SK-N-SH treated with all-trans-retinoic acid at 6 μM for 48 hours (cell line): ENCODE results near the gene MRPL27.

Experiments
- ARNTL ChIP-seq: fragments of 450-650 bp; formaldehyde crosslinking; IDR thresholded peaks from 2 replicates; pipeline ENCODE4 v1.5.0; 2020; ENCODE audit warnings: low read depth, mild to moderate bottlenecking, moderate library complexity, borderline replicate concordance
- CREB5 ChIP-seq: fragments of 250-450 bp; sonication (Bioruptor Pico); IDR thresholded peaks from 2 replicates; pipeline ENCODE4 v1.5.1; 2020; ENCODE audit warnings: low read depth, mild to moderate bottlenecking, moderate library complexity
- ESRRG ChIP-seq: fragments of 250-450 bp; sonication (Bioruptor Pico); IDR thresholded peaks from 2 replicates; pipeline ENCODE4 v1.6.1; 2021; ENCODE audit warnings: mild to moderate bottlenecking
- PPARA ChIP-seq: fragments of 250-450 bp; sonication (Bioruptor Pico); IDR thresholded peaks from 2 replicates; pipeline ENCODE4 v1.5.0; 2020; ENCODE audit warnings: mild to moderate bottlenecking, borderline replicate concordance
- SNAI2 ChIP-seq: fragments of 250-450 bp; sonication (Bioruptor Pico); IDR thresholded peaks from 2 replicates; pipeline ENCODE4 v1.5.0; 2020; ENCODE audit warnings: mild to moderate bottlenecking, moderate library complexity
- TCF4 ChIP-seq: fragments of 250-450 bp; sonication (Bioruptor Pico); IDR thresholded peaks from 2 replicates; pipeline ENCODE4 v1.8.0; 2021; ENCODE audit warnings: mild to moderate bottlenecking, moderate library complexity, borderline replicate concordance
- TSHZ2 ChIP-seq: fragments of 250-450 bp; sonication (Bioruptor Pico); IDR thresholded peaks from 2 replicates; pipeline ENCODE4 v1.5.0; 2020; ENCODE audit warnings: mild to moderate bottlenecking, moderate library complexity
- ZNF70 ChIP-seq: fragments of 450-650 bp; formaldehyde crosslinking; IDR thresholded peaks from 2 replicates; pipeline ENCODE4 v1.5.0; 2020; ENCODE audit warnings: mild to moderate bottlenecking, moderate library complexity
- TF ChIP-seq, protein P1 (sequence below): fragments of 250-450 bp; sonication (Bioruptor Pico); IDR thresholded peaks from 2 replicates; pipeline ENCODE4 v1.8.0; 2021; ENCODE audit warnings: low read depth, mild to moderate bottlenecking, moderate library complexity, borderline replicate concordance

DNA sequence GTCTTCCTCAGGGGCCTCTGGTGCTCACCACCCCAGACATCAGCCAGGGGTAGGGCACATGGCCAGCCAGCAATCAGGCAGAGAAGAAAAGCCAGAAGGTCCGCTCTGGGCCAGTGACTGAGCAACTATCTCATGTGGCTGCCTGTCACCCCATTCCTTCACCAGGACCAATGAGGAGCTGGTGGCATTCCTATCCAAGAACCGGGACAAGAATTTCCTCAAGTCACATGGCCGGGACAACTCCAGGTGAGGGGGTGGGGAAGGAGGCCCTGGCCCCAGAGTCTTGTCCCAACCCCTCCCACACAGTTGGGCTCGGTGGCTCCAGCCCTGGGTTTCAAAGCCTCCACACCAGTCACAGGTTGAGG, 17.7 kb downstream of the MRPL27 start:
- TF ChIP-seq ZNF70 (CRISPR knock-in tag), result no peak
- no peak for TF ChIP-seq SNAI2 (CRISPR knock-in tag)
- no peak for TF ChIP-seq TCF4 (CRISPR knock-in tag)
- TF ChIP-seq CREB5 (CRISPR knock-in tag), result no peak
- no peak for TF ChIP-seq TSHZ2 (CRISPR knock-in tag)
- no peak for TF ChIP-seq ARNTL (CRISPR knock-in tag)
- TF ChIP-seq PPARA (CRISPR knock-in tag), result no peak
- TF ChIP-seq, protein P1, sequence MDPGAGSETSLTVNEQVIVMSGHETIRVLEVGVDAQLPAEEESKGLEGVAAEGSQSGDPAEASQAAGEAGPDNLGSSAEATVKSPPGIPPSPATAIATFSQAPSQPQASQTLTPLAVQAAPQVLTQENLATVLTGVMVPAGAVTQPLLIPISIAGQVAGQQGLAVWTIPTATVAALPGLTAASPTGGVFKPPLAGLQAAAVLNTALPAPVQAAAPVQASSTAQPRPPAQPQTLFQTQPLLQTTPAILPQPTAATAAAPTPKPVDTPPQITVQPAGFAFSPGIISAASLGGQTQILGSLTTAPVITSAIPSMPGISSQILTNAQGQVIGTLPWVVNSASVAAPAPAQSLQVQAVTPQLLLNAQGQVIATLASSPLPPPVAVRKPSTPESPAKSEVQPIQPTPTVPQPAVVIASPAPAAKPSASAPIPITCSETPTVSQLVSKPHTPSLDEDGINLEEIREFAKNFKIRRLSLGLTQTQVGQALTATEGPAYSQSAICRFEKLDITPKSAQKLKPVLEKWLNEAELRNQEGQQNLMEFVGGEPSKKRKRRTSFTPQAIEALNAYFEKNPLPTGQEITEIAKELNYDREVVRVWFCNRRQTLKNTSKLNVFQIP (CRISPR knock-in tag), result no peak
- TF ChIP-seq ESRRG (CRISPR knock-in tag), result no peak
